HUES64 (cell line): Measurements from ENCODE around the gene FAM53B.

Source experiments
- H3K27ac ChIP-seq: 2 replicates; pipeline ENCODE4 v1.7.0; 2013; ENCODE audit warnings: low read depth, low read length, inconsistent platforms
- H3K27me3 ChIP-seq: 2 replicates; pipeline ENCODE4 v1.6.1; 2013; ENCODE audit warnings: mild to moderate bottlenecking, low read length; ENCODE audit not compliant: insufficient read depth
- H3K36me3 ChIP-seq: 2 replicates; pipeline ENCODE4 v1.6.1; 2013; ENCODE audit warnings: mild to moderate bottlenecking, low read length; ENCODE audit not compliant: insufficient read depth
- H3K4me1 ChIP-seq: 2 replicates; pipeline ENCODE4 v1.6.1; 2013; ENCODE audit warnings: mild to moderate bottlenecking, low read length, moderate library complexity; ENCODE audit not compliant: insufficient read depth
- H3K4me3 ChIP-seq: 2 replicates; pipeline ENCODE4 v1.5.1; 2013; ENCODE audit warnings: mild to moderate bottlenecking, low read length, moderate library complexity
- H3K9ac ChIP-seq: 2 replicates; pipeline ENCODE4 v1.6.1; 2013; ENCODE audit warnings: mild to moderate bottlenecking, low read depth, low read length
- H3K9me3 ChIP-seq: 2 replicates; pipeline ENCODE4 v1.6.1; 2013; ENCODE audit warnings: low read depth, low read length; ENCODE audit not compliant: insufficient read depth
- WGBS: fragments of 150-250, 120-280 bp; methylation state at CpG from one replicate; pipeline ENCODE4 v1.1.7; 2013; ENCODE audit warnings: missing lambda C conversion rate; 5-methylcytosine and 5-hydroxymethylcytosine counted together

The FAM53B gene

DNA sequence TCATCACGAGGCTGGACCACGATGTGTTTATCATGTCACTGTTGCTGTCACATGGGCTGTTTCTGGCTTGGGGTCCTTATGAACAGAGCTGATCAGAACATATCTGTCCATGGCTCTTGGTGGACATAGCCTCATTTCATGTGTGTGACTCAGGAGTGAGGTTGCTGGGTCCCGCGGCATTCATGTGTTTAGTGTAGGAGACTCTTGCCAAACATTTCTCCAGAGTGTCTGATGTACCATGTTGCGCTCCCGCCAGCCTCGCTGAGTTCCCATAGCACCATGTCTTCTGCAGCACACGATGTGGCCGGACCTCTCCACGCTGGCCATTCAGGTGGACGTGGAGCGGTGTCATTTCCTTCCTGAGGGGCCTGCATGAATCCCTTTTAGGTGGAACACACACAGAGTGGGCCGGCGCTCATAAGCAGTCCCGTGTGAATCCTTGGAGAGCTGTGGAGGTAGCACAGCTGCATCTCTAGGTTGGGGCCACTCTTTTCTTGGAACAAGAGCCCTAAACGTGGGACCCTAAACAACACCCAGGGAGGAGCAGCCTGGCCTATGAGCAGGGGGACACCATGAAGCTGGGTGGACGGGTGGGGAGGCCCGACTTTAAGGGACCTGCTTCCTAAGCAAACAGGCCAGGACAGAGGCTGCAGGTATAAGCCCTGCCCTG is 147.9 kb downstream of the FAM53B start:
- Histone ChIP-seq H3K4me1 (no peaks in the 10 kb centered on the region), H3K9ac (no peak overlapping the region), H3K9me3 (no peaks in the 10 kb centered on the region), H3K27ac (no peak overlapping the region), H3K36me3 (no peaks in the 10 kb centered on the region), H3K27me3 (no peaks in the 10 kb centered on the region), H3K4me3 (no peak overlapping the region)
- WGBS: 94% methylated on average over 18 of the region's 18 CpGs

DNA sequence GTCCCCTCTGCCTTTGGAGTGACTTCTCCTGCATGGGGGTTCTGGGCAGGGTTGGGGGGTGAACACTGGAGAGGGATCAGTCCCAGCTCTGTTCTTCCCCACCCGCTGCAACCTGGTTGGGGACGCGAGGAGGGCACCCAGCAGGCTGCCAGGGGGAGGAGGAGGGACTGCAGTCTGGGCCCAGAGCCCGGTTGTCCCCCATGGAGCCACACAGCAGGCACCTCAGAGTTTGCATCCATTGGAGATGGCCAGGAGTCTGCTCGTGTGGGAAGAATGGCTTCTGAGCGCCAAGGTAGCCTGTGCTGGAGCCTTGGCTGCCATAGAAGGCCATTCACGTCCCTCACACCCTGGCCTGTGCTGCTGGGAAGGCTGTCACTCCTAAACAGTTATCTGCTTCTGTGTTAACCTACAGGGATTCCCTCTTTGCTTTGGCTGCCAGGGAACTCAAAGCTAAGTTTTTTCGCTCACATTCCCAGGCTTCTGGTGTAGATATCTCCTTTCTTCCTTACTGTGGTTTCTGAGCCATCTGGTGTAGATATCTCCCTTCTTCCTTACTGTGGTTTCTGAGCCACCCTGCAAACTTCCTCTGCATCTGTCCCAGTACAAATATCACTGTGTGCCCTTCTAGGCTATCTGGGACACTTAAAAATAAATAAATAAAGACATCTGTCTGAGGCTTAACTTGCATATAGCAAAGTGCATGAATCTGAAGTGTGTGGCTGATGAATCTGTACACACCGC is 148.9 kb downstream of the FAM53B start:
- no peaks in the 10 kb centered on the region for H3K4me1 ChIP-seq
- no peak overlapping the region for H3K27ac ChIP-seq
- 92% methylated on average over 9 of the region's 9 CpGs for WGBS
- no peak overlapping the region for H3K4me3 ChIP-seq
- no peaks in the 10 kb centered on the region for H3K36me3 ChIP-seq
- no peak overlapping the region for H3K9ac ChIP-seq
- H3K9me3 ChIP-seq: no peaks in the 10 kb centered on the region
- no peaks in the 10 kb centered on the region for H3K27me3 ChIP-seq

DNA sequence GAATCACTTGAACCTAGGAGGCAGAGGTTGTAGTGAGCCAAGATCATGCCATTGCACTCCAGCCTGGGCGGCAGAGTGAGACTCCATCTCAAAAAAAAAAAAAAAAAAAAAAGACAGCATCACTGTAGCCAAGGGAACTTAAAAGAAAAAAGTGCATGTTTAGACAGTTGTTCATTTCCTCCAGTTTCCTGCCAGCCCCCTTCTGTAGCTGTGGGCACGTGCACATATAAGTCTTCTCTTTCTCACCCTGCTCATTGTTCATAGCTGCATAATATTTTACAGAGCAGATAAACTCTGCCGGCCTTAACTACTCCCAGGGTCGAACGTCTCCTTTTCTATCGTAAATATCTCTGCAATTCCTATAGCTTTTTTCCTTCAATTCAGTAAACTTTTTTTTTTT is 149.9 kb downstream of the FAM53B start:
- Histone ChIP-seq H3K36me3 (no peaks in the 10 kb centered on the region), H3K9me3 (no peaks in the 10 kb centered on the region), H3K4me3 (no peak overlapping the region), H3K27ac (no peak overlapping the region), H3K9ac (no peak overlapping the region), H3K27me3 (no peaks in the 10 kb centered on the region), H3K4me1 (no peaks in the 10 kb centered on the region)
- WGBS: 95% methylated on average over 5 of the region's 6 CpGs

DNA sequence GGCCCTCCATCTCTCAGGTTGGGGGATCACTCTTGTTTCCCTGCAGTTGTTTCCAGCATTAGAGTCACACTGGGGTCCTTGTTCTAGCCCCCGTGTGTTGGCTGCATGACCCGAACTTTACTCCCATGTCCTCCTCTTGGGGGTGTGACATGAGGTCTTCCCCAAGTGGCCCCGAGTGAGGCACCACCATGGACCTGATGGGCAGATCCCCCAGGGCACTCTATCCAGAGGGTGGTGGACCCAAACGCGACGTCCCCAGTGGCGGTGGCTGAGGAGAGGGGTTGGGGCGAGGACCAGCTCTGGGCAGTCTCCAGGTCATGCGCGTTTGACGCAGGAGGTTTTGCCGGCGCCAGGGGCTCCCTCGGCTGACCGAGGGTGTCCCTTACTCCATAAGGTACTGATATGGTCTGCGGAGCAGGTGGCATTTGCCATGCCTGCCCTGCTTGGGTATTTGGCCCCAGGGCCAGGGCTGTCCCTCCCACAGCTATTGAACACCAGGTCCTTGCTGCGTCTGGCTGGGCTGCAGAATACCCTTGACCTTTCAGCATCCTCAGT is 150.7 kb downstream of the FAM53B start:
- no peak overlapping the region for H3K9ac ChIP-seq
- H3K36me3 ChIP-seq: no peaks in the 10 kb centered on the region
- H3K27me3 ChIP-seq: no peaks in the 10 kb centered on the region
- H3K27ac ChIP-seq: no peak overlapping the region
- H3K9me3 ChIP-seq: no peaks in the 10 kb centered on the region
- WGBS: 94% methylated on average over 17 of the region's 17 CpGs
- no peaks in the 10 kb centered on the region for H3K4me1 ChIP-seq
- no peak overlapping the region for H3K4me3 ChIP-seq

DNA sequence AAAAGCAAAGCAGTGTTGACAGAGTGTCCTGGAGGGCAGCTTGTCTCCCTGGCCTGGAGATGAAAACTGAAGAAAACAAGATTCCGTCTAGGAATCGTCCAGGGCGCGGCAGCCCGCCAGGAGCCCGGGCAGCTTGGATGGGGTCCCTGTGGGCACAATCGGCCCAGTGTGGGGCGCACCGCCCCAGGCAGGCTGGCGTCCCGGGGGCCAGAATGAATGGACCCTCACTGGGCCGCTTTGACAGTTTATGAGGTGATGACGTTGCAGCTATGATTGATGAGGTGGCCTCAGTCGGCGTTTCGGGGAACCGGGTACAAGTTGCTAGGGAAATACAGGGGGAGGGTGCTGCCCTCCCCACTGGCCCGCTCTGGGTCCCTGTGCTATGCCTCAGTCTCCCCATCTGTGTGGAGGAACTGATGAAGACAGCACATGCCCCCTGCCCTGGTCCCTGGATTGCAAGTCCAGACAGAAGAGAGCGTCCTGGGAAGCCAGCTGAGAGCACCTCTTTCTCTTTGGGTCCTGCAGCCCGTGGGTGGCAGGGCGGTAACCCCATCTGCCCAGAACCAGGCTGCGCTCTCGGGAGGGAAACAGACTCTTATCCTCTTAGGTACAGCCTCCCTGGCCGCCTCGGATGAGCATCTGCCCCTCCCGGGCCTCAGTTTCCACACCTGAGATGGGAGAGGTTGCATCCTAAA is 151.3 kb downstream of the FAM53B start:
- WGBS: 93% methylated on average over 26 of the region's 26 CpGs
- Histone ChIP-seq H3K27me3 (no peaks in the 10 kb centered on the region), H3K36me3 (no peaks in the 10 kb centered on the region), H3K9ac (no peak overlapping the region), H3K27ac (no peak overlapping the region), H3K4me1 (no peaks in the 10 kb centered on the region), H3K9me3 (no peaks in the 10 kb centered on the region), H3K4me3 (no peak overlapping the region)

DNA sequence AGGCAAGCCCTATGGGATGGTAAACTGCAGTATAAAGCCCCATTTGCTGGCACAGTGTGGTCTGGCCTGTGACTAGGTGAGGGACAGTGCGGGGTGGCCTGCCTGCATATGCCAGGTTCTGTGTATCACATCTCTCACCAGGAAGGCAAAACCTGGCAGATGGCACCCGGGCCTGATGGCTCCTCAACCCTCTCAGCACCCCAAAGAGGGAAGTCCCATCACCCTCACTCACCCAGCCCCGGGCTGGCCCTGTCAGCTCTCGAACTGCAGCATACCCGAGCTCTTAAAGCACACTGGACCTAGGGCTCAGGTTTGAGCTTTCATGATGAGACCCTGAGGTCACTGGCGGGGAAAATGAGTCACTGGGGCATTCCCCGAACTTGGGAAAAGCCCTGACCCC is 152.1 kb downstream of the FAM53B start:
- Histone ChIP-seq H3K4me3 (no peak overlapping the region), H3K27me3 (no peaks in the 10 kb centered on the region), H3K9me3 (no peaks in the 10 kb centered on the region), H3K27ac (no peak overlapping the region), H3K36me3 (no peaks in the 10 kb centered on the region), H3K9ac (no peak overlapping the region), H3K4me1 (no peaks in the 10 kb centered on the region)
- 92% methylated on average over 7 of the region's 7 CpGs for WGBS

DNA sequence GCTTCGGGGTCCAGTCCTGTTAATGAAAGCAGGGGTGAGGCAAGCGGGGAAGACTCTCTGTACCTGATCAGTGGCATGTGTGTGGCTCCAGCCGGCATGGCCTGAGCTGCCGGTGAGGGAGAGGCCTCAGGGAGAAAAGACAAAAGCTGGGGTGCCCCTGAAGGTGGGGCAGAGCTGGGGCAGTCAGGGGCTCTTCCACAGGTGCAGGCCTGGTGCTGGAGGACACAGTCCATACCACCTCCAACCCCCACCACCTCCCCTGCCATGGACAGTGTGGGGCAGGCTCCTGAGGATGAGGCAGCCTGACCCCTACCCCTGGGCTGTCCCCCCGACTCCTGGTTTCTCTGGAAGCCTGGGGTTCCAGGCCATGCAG is 153.1 kb downstream of the FAM53B start:
- H3K9me3 ChIP-seq: no peaks in the 10 kb centered on the region
- WGBS: 94% methylated on average over 4 of the region's 5 CpGs
- H3K36me3 ChIP-seq: no peaks in the 10 kb centered on the region
- no peaks in the 10 kb centered on the region for H3K4me1 ChIP-seq
- H3K9ac ChIP-seq: no peak overlapping the region
- H3K27ac ChIP-seq: no peak overlapping the region
- no peaks in the 10 kb centered on the region for H3K27me3 ChIP-seq
- no peak overlapping the region for H3K4me3 ChIP-seq

DNA sequence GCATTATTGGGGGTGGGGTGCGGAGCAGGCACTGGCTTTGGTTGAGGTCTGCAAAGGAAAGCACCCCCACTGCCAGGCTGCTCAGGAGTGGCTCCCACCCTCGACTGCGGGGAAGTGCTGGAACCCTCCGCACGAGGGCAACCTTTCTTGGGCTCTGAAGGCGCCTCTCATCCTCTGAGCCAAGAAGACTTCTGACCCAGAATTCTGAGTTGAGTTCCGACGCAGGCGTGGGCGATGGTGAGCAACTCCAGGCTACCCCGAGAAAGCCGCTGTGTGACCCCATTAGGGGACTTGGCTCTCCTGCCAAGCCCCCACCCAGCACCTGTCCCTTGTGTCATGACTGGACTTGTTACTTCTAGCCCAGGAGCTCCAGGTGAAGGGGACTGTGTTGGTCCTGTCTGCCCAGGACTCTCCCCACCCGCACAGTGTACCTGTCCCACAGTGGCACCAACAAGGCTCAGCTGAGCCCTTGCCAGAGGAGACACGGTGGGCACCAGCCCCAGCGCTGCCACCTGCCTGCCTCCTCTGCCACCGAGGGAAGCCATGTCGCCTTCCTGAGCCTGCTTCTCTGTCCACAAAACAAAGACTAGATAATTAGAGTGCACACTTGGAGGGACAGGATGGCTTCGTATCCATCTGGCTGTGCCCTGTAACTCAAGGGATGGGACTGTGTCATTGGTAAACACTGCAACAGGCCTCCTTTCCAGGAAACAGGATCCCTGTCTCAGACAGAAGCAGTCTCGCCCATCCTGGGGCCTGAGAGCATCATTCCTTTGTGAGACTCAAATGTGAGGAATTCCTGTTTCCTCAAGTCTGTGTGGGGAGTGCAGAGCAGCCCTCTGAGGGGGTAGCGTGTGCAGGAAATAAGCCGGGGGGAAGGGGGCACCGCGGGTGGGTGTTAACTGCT is 153.7 kb downstream of the FAM53B start:
- H3K27ac ChIP-seq: no peak overlapping the region
- H3K9ac ChIP-seq: no peak overlapping the region
- H3K9me3 ChIP-seq: no peaks in the 10 kb centered on the region
- H3K27me3 ChIP-seq: no peaks in the 10 kb centered on the region
- no peaks in the 10 kb centered on the region for H3K36me3 ChIP-seq
- no peaks in the 10 kb centered on the region for H3K4me1 ChIP-seq
- H3K4me3 ChIP-seq: no peak overlapping the region
- 90% methylated on average over 23 of the region's 23 CpGs for WGBS

DNA sequence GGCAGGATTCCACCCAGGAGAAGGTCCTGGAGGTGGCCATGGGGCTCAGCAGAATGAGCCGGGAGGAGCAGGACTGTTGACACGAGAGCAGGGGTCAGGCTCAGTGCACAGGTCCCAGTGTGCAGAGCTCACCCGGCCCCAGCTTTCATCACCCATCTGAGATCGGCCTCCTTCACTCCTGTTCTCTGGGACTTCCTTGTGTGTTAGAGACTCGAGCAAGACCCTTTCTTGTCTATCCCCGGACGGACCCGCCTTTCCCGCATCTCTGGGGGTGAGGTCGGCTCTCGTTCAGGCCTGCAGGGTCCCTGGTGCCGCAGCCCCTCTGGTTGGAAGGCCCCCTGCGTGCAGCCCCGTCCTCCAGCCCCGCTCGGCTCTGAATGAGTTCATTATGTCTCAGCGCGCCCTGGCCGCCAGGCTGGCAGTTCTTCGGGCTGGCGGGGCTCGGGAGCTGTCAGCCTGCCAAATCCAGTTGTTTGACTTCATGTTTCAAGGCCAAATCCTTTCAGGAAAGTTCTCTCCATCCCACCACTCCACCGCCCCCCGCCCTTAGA is 154.6 kb downstream of the FAM53B start:
- H3K9ac ChIP-seq: no peak overlapping the region
- no peak overlapping the region for H3K27ac ChIP-seq
- no peak overlapping the region for H3K4me3 ChIP-seq
- no peaks in the 10 kb centered on the region for H3K27me3 ChIP-seq
- no peaks in the 10 kb centered on the region for H3K36me3 ChIP-seq
- H3K9me3 ChIP-seq: no peaks in the 10 kb centered on the region
- WGBS: 90% methylated on average over 24 of the region's 24 CpGs
- no peaks in the 10 kb centered on the region for H3K4me1 ChIP-seq

DNA sequence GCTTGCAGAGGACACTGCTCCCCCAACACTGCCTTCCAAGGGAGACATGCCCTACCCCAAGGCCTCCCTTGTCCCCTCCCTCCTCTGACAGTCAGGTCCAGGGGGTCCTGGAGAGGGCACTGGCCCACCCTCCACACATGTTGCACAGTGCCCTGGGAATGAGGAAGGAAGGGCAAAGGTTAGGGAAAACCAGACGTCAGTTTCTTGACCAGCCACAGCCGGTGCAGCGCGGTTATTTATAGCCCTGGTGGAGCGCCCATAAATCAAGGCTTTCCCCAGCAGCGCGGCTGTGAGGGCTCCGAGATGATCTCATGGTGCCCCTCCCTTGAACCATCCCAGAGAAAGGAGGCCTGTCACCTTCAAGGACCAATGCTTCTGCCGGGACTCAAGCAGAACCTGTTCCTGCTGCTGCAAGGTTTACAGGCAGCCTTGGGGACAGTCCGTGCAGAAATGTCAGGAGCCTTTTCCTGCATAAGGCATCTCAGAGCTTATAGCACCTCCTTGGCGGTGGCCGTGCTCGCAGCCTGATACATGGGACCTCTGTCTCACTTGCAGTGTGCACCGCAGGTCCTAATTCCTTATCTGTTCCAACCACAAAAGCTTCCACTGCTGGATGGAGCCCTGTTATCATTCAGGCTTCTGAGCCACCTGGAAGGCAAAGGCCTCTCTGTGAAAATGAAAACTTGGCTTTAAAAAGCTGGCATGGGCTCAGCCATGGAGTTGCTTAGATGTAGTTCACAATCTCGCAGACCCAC is 155.3 kb downstream of the FAM53B start:
- Histone ChIP-seq H3K36me3 (no peaks in the 10 kb centered on the region), H3K27ac (no peak overlapping the region), H3K27me3 (no peaks in the 10 kb centered on the region), H3K4me3 (no peak overlapping the region), H3K9me3 (no peaks in the 10 kb centered on the region), H3K9ac (no peak overlapping the region), H3K4me1 (no peaks in the 10 kb centered on the region)
- 90% methylated on average over 15 of the region's 15 CpGs for WGBS
